Globus pallidus (tissue), 1 donor: ENCODE data around the gene SYNGR2.

Source experiments
- DNase-seq: peaks from one replicate; pipeline ENCODE4 v3.0.0-alpha.2; 2015; ENCODE audit warnings: low spot score

SYNGR2 gene

DNA sequence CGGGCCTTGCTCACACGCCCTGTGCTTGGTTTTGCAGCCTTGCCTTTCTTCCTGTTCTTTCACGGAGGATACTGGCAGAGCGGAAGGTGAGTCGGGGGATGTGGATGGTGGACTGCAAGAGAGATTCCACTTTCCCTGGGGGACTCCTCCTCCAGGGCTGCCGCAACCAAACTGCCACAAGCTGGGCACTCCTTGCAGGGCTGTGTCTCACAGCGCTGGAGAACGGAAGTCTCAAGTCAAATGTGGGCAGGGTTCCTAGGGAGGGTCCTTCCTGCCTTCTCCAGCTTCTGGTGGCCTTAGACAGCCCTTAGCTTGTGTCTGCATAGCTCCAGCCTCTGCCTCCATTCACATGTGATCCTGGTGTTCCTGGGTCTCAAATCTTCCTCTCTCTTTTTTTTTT lies 34.3 kb downstream of the SYNGR2 start:
- DNase-seq: no peak

DNA sequence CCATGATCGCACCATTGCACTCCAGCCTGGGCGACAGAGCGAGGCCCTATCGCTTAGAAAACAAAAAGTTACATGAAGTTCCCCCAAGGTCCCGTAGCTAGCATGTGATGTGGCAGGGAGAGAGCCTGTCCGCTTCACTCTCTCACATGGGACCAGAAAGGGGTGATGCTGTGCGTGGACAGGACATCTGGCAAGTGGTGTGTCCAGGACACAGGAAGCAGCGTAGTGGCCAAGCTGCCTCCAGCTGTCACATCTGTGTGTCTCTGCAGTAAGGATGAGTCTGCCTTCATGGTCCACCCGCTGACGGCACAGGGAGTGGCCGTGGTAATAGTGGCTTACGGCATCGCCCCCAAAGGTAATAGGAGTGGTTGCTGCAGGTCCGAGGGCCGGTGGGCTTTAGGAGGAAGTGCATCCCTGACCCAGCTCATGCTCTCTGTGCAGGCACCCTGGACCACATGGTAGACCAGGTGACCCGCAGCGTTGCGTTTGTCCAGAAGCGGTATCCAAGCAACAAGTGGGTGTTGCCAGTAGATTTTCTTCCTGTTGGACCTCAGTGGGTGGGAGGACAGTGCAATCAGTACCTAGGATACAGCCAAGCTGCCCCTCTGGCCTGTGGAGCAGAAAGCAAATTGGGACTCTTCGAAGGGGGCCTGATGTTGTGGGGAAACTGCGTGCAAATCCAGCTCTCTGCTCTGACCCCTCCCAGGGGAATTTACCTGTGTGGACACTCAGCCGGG lies 36.2 kb downstream of the SYNGR2 start:
- DNase-seq: no peak

DNA sequence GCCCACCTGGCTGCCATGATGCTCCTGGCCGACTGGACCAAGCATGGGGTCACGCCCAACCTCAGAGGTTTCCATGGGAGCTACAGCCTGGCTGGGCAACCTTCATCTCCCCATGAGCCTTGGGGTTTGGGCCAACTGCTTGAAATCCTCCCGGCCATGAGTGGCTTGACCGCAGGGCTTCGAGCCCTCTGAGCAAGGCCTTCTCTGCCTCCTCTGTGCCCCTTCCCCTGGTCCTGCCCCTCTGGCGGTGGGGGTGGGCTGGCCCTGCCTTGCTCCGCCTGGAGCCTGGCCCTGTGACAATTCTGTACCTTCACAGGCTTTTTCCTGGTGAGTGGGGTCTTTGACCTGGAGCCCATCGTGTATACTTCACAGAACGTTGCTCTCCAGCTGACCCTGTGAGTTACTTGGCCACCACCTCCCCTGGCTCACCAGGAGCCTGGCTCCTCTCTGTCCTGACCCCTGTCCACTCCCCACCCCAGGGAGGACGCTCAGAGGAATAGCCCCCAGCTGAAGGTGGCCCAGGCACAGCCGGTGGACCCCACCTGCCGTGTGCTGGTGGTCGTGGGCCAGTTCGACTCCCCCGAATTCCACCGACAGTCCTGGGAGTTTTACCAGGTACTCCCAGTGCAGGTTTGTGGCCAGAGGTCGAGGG lies 36.9 kb downstream of the SYNGR2 start:
- DNase-seq: no peak

DNA sequence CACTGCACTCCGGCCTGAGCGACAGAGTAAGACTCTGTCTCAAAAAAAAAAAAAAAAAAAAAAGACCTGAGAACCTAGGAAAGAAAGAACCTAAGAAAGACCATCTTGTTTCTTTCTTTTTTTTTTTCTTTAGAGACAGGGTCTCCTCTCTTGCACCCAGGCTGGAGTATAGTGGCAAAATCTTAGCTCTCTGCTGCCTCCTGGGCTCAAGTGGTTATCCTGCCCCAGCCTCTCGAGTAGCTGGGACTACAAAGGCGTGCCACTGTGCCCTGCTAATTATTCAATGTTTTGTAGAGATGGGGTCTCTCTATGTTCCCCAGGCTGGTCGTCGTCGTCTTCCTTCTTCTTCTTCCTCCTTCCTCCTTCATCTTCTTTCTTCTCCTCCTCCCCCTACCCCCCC lies 37.9 kb downstream of the SYNGR2 start:
- no peak for DNase-seq

DNA sequence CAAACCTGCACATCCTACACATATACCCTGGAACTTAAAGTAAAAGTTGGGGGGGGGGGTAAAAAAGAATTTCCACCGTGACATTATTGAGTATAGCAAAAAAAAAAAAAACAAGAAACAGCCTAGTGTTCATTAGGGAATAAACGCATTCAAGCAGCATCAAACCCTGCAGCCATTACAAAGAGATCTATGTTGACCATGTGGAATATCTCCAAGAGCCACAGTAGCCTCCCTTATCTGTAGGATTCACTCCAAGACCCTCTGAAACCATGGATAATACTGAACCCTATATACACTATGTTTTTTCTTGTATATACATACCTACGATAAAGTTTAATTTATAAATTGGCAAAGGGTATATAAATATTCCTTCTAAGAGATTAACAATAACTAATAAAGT lies 40.1 kb downstream of the SYNGR2 start:
- no peak for DNase-seq

DNA sequence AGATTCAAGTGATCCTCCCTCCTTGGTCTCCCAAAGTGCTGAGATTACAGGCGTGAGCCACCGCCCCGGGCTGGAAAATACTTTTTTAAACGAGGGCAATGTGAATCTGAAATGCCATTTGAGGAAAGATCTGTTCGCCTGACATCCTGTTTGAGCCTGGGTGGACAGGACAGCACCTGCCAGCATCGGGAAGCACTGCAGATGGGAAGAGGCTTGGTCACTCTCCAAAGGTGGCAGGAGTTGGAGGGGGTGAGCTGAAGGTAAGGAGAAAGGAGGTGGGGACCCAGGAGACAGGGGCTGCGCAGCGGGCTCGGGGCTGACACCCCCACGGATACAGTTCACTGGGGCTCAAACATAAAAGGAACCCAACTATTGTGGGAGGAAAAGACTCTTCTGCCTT lies 41.7 kb downstream of the SYNGR2 start:
- DNase-seq: no peak

DNA sequence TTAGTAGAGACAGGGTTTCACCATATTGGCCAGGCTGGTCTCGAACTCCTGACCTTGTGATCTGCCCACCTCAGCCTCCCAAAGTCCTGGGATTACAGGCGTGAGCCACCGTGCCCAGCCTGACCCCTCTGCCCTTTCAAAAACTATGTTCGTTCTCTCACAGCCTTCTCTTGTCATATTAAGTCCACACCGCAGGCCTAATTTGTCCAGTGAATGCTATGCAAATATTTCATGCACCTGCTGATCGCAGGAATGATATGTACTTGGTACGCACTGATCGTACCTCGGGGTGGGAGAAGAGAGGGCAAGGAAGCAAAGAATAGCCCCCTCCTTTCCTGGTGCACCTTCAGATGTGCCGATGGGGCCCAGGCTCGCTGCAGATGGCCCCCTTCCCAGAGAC lies 42.7 kb downstream of the SYNGR2 start:
- no peak for DNase-seq

DNA sequence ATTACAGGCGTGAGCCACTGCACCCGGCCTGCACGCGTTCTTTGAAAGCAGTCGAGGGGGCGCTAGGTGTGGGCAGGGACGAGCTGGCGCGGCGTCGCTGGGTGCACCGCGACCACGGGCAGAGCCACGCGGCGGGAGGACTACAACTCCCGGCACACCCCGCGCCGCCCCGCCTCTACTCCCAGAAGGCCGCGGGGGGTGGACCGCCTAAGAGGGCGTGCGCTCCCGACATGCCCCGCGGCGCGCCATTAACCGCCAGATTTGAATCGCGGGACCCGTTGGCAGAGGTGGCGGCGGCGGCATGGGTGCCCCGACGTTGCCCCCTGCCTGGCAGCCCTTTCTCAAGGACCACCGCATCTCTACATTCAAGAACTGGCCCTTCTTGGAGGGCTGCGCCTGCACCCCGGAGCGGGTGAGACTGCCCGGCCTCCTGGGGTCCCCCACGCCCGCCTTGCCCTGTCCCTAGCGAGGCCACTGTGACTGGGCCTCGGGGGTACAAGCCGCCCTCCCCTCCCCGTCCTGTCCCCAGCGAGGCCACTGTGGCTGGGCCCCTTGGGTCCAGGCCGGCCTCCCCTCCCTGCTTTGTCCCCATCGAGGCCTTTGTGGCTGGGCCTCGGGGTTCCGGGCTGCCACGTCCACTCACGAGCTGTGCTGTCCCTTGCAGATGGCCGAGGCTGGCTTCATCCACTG lies 45.8 kb downstream of the SYNGR2 start, which contains the start of gene BIRC5:
Gene BIRC5, plus strand, starts transcription at position 238 of the 690 bp plus-strand sequence. Its CDS starts 64 bp downstream, at position 302.
- DNase-seq: peak; percentile 83

DNA sequence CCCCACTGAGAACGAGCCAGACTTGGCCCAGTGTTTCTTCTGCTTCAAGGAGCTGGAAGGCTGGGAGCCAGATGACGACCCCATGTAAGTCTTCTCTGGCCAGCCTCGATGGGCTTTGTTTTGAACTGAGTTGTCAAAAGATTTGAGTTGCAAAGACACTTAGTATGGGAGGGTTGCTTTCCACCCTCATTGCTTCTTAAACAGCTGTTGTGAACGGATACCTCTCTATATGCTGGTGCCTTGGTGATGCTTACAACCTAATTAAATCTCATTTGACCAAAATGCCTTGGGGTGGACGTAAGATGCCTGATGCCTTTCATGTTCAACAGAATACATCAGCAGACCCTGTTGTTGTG lies 46.3 kb downstream of the SYNGR2 start:
- no peak for DNase-seq

DNA sequence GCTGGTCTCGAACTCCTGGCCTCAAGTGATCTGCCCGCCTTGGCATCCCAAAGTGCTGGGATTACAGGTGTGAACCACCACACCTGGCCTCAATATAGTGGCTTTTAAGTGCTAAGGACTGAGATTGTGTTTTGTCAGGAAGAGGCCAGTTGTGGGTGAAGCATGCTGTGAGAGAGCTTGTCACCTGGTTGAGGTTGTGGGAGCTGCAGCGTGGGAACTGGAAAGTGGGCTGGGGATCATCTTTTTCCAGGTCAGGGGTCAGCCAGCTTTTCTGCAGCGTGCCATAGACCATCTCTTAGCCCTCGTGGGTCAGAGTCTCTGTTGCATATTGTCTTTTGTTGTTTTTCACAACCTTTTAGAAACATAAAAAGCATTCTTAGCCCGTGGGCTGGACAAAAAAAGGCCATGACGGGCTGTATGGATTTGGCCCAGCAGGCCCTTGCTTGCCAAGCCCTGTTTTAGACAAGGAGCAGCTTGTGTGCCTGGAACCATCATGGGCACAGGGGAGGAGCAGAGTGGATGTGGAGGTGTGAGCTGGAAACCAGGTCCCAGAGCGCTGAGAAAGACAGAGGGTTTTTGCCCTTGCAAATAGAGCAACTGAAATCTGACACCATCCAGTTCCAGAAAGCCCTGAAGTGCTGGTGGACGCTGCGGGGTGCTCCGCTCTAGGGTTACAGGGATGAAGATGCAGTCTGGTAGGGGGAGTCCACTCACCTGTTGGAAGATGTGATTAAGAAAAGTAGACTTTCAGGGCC lies 51.2 kb downstream of the SYNGR2 start:
- DNase-seq: no peak
